ENCODE measurements around the gene DEPDC5. TPM values are rescaled to one million over a fixed set of nuclear protein-coding genes. Genes with fewer than 3 reads are reported as not detected.

DEPDC5 gene
- total RNA-seq, 2 experiments from 2014 or later: 43.0 to 77.1 TPM

DNA sequence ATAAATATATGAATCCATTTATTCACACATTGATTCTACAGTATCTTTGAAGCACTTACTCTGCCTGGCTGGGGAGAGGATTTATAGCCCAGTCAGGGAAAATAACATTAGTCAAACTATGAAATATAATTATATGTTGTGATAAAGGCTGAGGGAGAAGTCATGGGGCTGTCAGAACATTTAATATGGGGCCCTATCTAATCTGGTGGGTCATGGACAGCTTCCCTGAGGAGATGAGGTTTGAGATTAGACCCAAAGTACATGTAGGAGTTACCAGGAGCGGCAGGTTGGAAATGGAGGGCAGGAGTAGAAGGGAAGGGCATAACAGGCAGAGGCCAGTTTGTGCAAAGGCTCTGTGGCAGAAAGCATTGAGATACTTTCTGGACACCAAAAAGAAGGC is 86.2 kb downstream of the DEPDC5 start:
- H3K27ac ChIP-seq (ENCODE audit: low read depth, low read length, poor library complexity, severe bottlenecking): no peak overlapping the region
- ChIA-PET CTCF (ENCODE audit: unreplicated experiment) (no interaction called here), POLR2A (no interaction called here)
- TF ChIP-seq, protein P1, sequence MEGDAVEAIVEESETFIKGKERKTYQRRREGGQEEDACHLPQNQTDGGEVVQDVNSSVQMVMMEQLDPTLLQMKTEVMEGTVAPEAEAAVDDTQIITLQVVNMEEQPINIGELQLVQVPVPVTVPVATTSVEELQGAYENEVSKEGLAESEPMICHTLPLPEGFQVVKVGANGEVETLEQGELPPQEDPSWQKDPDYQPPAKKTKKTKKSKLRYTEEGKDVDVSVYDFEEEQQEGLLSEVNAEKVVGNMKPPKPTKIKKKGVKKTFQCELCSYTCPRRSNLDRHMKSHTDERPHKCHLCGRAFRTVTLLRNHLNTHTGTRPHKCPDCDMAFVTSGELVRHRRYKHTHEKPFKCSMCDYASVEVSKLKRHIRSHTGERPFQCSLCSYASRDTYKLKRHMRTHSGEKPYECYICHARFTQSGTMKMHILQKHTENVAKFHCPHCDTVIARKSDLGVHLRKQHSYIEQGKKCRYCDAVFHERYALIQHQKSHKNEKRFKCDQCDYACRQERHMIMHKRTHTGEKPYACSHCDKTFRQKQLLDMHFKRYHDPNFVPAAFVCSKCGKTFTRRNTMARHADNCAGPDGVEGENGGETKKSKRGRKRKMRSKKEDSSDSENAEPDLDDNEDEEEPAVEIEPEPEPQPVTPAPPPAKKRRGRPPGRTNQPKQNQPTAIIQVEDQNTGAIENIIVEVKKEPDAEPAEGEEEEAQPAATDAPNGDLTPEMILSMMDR (conservative IDR thresholded peaks at IDR 0.05; ENCODE audit: low read length): no peak
- no peak for TF ChIP-seq EZH2phosphoT487 (IDR thresholded peaks at IDR 0.05; ENCODE audit: borderline replicate concordance, low read depth, low read length)
- no peaks in the 10 kb centered on the region for H3K9me3 ChIP-seq (ENCODE audit: low read length)
- H3K9me2 ChIP-seq (ENCODE audit: insufficient read depth, low read length): no peaks in the 10 kb centered on the region
- H3K36me3 ChIP-seq (ENCODE audit: insufficient read depth, low read length): peaks cover 88% of the 10 kb centered on the region
- no TSS peak for BruUV-seq (replicated peaks)
- no peak for DNase-seq (ENCODE audit: low spot score)
- no peak overlapping the region for H3K4me2 ChIP-seq (ENCODE audit: low read length)
- H2AFZ ChIP-seq (ENCODE audit: low read length): no peak overlapping the region
- no peaks in the 10 kb centered on the region for H3K4me1 ChIP-seq (ENCODE audit: insufficient read depth, low read length, poor library complexity, severe bottlenecking)
- intact Hi-C loops (cut with micrococcal nuclease; ENCODE audit: unreplicated experiment): loop anchor here (10.0 kb wide), 1 partner anchor 175 kb away; the partner anchor contains the start of gene PISD
- no peaks in the 10 kb centered on the region for H3K79me2 ChIP-seq (ENCODE audit: insufficient read depth, low read depth, low read length)
- no peaks in the 10 kb centered on the region for H4K20me1 ChIP-seq (ENCODE audit: insufficient read depth, low read length)
- no peak overlapping the region for H3K4me3 ChIP-seq (ENCODE audit: low read depth, low read length, poor library complexity, severe bottlenecking)

DNA sequence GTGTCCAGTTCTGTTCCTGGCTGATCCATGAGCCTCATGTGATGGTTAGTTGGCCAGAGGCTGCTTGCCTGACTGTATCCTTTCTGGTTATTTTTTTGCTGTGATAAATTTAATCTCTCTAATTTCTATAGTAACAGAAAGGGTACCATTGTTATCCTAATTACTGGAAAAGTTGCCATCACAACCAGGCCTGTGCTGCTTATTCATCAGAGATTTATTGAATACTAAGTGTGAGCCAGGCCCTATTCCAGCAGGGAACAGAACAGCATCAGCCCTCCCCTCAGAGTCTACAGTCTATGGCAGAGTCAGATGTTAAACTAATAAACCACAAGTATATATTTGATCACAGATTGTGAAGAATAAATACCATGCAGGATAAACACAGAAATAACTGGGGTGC is 86.8 kb downstream of the DEPDC5 start:
- intact Hi-C loops (cut with micrococcal nuclease; ENCODE audit: unreplicated experiment): loop anchor here (10.0 kb wide), 1 partner anchor 176 kb away; the partner anchor contains the start of gene PISD
- H3K79me2 ChIP-seq (ENCODE audit: insufficient read depth, low read depth, low read length): no peaks in the 10 kb centered on the region
- no peak for DNase-seq (ENCODE audit: low spot score)
- H3K4me1 ChIP-seq (ENCODE audit: insufficient read depth, low read length, poor library complexity, severe bottlenecking): no peaks in the 10 kb centered on the region
- no peaks in the 10 kb centered on the region for H4K20me1 ChIP-seq (ENCODE audit: insufficient read depth, low read length)
- H3K4me3 ChIP-seq (ENCODE audit: low read depth, low read length, poor library complexity, severe bottlenecking): no peak overlapping the region
- H3K36me3 ChIP-seq (ENCODE audit: insufficient read depth, low read length): peaks cover 88% of the 10 kb centered on the region
- CTCF ChIA-PET (ENCODE audit: unreplicated experiment): no interaction called here
- H3K4me2 ChIP-seq (ENCODE audit: low read length): no peak overlapping the region
- no peaks in the 10 kb centered on the region for H3K9me3 ChIP-seq (ENCODE audit: low read length)
- no peak overlapping the region for H2AFZ ChIP-seq (ENCODE audit: low read length)
- no peaks in the 10 kb centered on the region for H3K9me2 ChIP-seq (ENCODE audit: insufficient read depth, low read length)
- H3K27ac ChIP-seq (ENCODE audit: low read depth, low read length, poor library complexity, severe bottlenecking): no peak overlapping the region
- no TSS peak for BruUV-seq (replicated peaks)
- TF ChIP-seq EZH2phosphoT487 (IDR thresholded peaks at IDR 0.05; ENCODE audit: borderline replicate concordance, low read depth, low read length): no peak
- TF ChIP-seq, protein P1 (conservative IDR thresholded peaks at IDR 0.05; ENCODE audit: low read length): no peak
- POLR2A ChIA-PET: interaction anchor here (0.6 kb wide), 1 partner anchor 56 kb away, joined by 5 read pairs; no protein-coding TSS in a partner anchor

DNA sequence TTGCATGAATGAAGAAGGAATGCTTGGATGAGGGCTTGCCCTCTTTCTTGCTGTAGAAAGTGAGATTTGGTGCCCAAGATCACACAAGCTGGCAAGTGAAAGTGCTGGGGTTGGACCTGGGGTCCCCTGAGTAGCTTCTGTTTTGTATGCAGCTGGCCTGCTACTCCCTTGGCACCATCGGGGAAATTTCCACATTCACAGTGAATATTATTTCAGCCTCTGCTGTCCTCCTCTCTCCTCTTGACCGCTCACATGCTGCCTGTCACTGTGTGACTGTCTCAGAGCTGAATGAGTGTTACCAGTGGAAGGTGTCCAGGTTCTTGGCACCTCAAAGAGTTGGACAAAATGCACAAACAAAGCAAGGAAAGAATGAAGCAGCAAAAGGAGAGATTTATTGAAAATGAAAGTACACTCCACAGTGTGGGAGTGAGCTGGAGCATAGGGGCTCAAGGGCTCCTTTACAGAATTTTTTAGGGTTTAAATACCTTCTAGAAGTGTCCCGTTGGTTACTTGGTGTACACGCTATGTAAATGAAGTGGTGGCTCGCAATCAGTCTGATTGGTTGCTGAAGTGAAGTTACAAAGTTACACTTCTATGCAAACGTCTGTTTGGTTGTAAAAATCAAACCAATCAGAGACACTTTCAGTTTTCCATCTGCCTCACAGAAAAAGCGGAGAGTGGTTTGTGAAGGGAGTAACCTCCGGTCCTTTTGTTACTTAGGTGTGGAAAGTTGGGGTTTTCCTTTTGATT is 87.4 kb downstream of the DEPDC5 start:
- intact Hi-C loops (cut with micrococcal nuclease; ENCODE audit: unreplicated experiment): loop anchor here (10.0 kb wide), 1 partner anchor 176 kb away; the partner anchor contains the start of gene PISD
- Histone ChIP-seq H2AFZ (ENCODE audit: low read length) (no peak overlapping the region), H3K4me3 (ENCODE audit: low read depth, low read length, poor library complexity, severe bottlenecking) (no peak overlapping the region), H3K9me3 (ENCODE audit: low read length) (no peaks in the 10 kb centered on the region), H3K9me2 (ENCODE audit: insufficient read depth, low read length) (no peaks in the 10 kb centered on the region), H3K4me1 (ENCODE audit: insufficient read depth, low read length, poor library complexity, severe bottlenecking) (peaks cover 6% of the 10 kb centered on the region), H3K27ac (ENCODE audit: low read depth, low read length, poor library complexity, severe bottlenecking) (no peak overlapping the region), H3K36me3 (ENCODE audit: insufficient read depth, low read length) (peaks cover 88% of the 10 kb centered on the region), H3K4me2 (ENCODE audit: low read length) (no peak overlapping the region), H3K79me2 (ENCODE audit: insufficient read depth, low read depth, low read length) (no peaks in the 10 kb centered on the region), H4K20me1 (ENCODE audit: insufficient read depth, low read length) (no peaks in the 10 kb centered on the region)
- no TSS peak for BruUV-seq (replicated peaks)
- POLR2A ChIA-PET: interaction anchor here (0.6 kb wide), 1 partner anchor 57 kb away, joined by 5 read pairs; no protein-coding TSS in a partner anchor
- CTCF ChIA-PET (ENCODE audit: unreplicated experiment): no interaction called here
- TF ChIP-seq EZH2phosphoT487 (IDR thresholded peaks at IDR 0.05; ENCODE audit: borderline replicate concordance, low read depth, low read length): no peak
- TF ChIP-seq, protein P1 (conservative IDR thresholded peaks at IDR 0.05; ENCODE audit: low read length): no peak
- no peak for DNase-seq (ENCODE audit: low spot score)
